ENCODE data around the gene ZNF598. TPM values are rescaled to one million over a fixed set of nuclear protein-coding genes. Genes with fewer than 3 reads are reported as not detected.

ZNF598 gene
- total and polyA plus RNA-seq, 10 of the 15 experiments (the other 5 are each of a cell fraction or from before 2014, with no cell fraction given) = 0.08 to 74.0 (median 14.4) TPM

DNA sequence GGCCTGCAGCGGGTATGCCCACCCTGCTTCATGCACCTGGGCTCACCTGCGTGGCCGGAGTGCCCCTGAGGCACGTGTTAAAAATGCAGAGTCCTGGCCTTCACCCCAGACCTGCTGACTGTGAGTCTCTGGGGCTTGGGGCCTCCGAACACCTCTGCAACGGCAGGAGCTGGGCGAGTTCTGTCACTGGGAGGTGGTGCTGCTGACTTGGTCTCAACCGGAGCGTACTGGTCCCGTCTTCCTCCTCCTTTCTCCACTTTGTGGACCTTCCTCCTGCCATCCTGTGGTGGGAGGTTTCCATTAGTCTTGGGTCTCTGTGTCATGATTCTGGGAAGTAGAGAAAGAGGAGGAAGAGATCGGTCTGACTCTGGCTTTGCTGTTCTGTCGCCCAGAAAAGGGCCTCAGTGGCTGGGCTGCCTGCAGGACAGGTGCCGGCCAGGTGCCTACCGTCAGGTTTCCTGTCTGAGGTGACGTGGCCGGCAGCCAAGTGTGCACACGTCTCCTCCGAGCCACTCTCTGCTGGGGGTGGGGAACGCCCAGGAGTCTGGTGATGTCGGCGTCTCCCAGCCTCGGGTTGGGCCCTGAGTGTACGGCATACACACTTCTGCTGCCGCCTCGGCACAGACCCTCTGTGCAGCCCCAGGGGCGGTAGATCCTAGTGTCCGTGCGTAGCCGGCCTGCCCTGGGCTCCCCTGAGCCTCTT, 45.1 kb upstream of the ZNF598 start:
- no peaks in the 10 kb centered on the region for H3K9me3 ChIP-seq (replicated peaks; ENCODE audit: control insufficient read depth, insufficient read depth, low read length)
- SMC1A ChIA-PET (ENCODE audit: uncharacterized antibody, unreplicated experiment) = no interaction called here
- in situ Hi-C loops (cut with MboI) = no loop called here
- CTCF ChIA-PET = interaction anchor here (0.5 to 1.7 kb wide), 2 partner anchors 86 to 171 kb away, joined by 3 read pairs; no protein-coding TSS in a partner anchor
- no TSS peak for BruUV-seq (replicated peaks)
- no peak overlapping the region for H2AFZ ChIP-seq (ENCODE audit: control insufficient read depth, low read depth, low read length)
- intact Hi-C loops (cut with micrococcal nuclease; ENCODE audit: unreplicated experiment) = no loop called here
- RAD21 ChIA-PET (ENCODE audit: unreplicated experiment) = no interaction called here
- no peak overlapping the region for H3K27ac ChIP-seq (ENCODE audit: control insufficient read depth, insufficient read depth)
- 84% methylated on average over 28 of the region's 29 CpGs for WGBS (ENCODE audit: insufficient coverage, insufficient replicate concordance, low lambda C conversion rate, missing lambda C conversion rate)
- no peak for TF ChIP-seq USF1 (IDR thresholded peaks at IDR 0.05; ENCODE audit: borderline replicate concordance, extremely low read length, insufficient read depth, low read depth, low read length)
- TF ChIP-seq ZNF622 (IDR thresholded peaks at IDR 0.05) = no peak
- TF ChIP-seq POLR2A (IDR thresholded peaks at IDR 0.05; ENCODE audit: low read depth, low read length) = 0 out of 2 replicates have a peak, but pooled peaks have one; percentile 14
- TF ChIP-seq BMI1 (IDR thresholded peaks at IDR 0.05; ENCODE audit: borderline replicate concordance) = no peak
- no peak overlapping the region for H3K9ac ChIP-seq (ENCODE audit: control insufficient read depth, insufficient read depth, low read length)
- FAIRE-seq (no peak), ATAC-seq (no peak), DNase-seq (ENCODE audit: low read depth, low spot score) (no peak)
- no peaks in the 10 kb centered on the region for H3K4me1 ChIP-seq (ENCODE audit: control insufficient read depth, insufficient read depth, low read length)
- H3K36me3 ChIP-seq (ENCODE audit: control insufficient read depth in 2 of 2, insufficient read depth in 2 of 2, low read length in 1 of 2) = peaks cover 2 to 10% of the 10 kb centered on the region in 2 experiments; a peak in 2 of 4 replicates
- no peaks in the 10 kb centered on the region for H3K27me3 ChIP-seq (replicated peaks in 1 of 2; ENCODE audit: control insufficient read depth in 2 of 2, insufficient read depth in 2 of 2, low read length in 1 of 2)
- H3K4me2 ChIP-seq (ENCODE audit: control insufficient read depth, insufficient read depth) = no peak overlapping the region
- POLR2A ChIA-PET = no interaction called here
- no peaks in the 10 kb centered on the region for H4K20me1 ChIP-seq (ENCODE audit: control insufficient read depth, insufficient read depth)
- H3K4me3 ChIP-seq = no peak overlapping the region
- H3K79me2 ChIP-seq (ENCODE audit: control insufficient read depth, insufficient read depth, low read length) = no peaks in the 10 kb centered on the region

DNA sequence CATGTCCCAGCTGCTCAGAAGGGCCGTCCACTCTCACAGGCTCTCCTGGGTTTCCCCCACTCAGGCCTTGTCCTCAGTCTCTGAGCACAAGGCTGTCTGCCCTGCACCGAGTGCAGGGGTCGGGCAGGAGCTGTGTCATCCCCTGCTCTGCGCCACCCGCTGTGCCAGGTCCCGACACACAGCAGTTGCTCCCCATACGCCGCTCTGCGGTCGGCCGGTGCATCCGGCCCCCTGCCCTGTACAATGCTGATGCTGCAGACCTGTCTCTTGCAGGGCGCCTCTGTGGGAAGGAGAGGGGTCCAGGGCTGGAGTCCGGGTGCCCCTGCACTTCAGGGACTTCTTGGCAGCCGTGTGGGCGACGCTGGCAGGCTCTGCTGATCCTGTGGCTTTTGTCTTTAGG, 44.3 kb upstream of the ZNF598 start:
- Histone ChIP-seq H2AFZ (ENCODE audit: control insufficient read depth, low read depth, low read length) (no peak overlapping the region), H3K9me3 (replicated peaks; ENCODE audit: control insufficient read depth, insufficient read depth, low read length) (no peaks in the 10 kb centered on the region), H3K9ac (ENCODE audit: control insufficient read depth, insufficient read depth, low read length) (no peak overlapping the region), H3K4me3 (no peak overlapping the region), H3K27ac (ENCODE audit: control insufficient read depth, insufficient read depth) (no peak overlapping the region), H4K20me1 (ENCODE audit: control insufficient read depth, insufficient read depth) (no peaks in the 10 kb centered on the region), H3K4me1 (ENCODE audit: control insufficient read depth, insufficient read depth, low read length) (no peaks in the 10 kb centered on the region), H3K79me2 (ENCODE audit: control insufficient read depth, insufficient read depth, low read length) (peaks cover under 1% of the 10 kb centered on the region; the same call in 1 of the 2 replicates), H3K27me3 (replicated peaks in 1 of 2; ENCODE audit: control insufficient read depth in 2 of 2, insufficient read depth in 2 of 2, low read length in 1 of 2) (no peaks in the 10 kb centered on the region), H3K36me3 (ENCODE audit: control insufficient read depth in 2 of 2, insufficient read depth in 2 of 2, low read length in 1 of 2) (peaks cover 2 to 10% of the 10 kb centered on the region in 2 experiments; a peak in 2 of 4 replicates), H3K4me2 (ENCODE audit: control insufficient read depth, insufficient read depth) (no peak overlapping the region)
- in situ Hi-C loops (cut with MboI) = no loop called here
- 91% methylated on average over 17 of the region's 17 CpGs for WGBS (ENCODE audit: insufficient coverage, insufficient replicate concordance, low lambda C conversion rate, missing lambda C conversion rate)
- CTCF ChIA-PET = no interaction called here
- intact Hi-C loops (cut with micrococcal nuclease; ENCODE audit: unreplicated experiment) = no loop called here
- FAIRE-seq (no peak), DNase-seq (ENCODE audit: low read depth, low spot score) (no peak), ATAC-seq (no peak)
- RAD21 ChIA-PET (ENCODE audit: unreplicated experiment) = no interaction called here
- no TSS peak for BruUV-seq (replicated peaks)
- SMC1A ChIA-PET (ENCODE audit: uncharacterized antibody, unreplicated experiment) = no interaction called here
- POLR2A ChIA-PET = no interaction called here
- TF ChIP-seq GABPA (IDR thresholded peaks at IDR 0.05; ENCODE audit: low read depth) = no peak
- TF ChIP-seq PBX3 (IDR thresholded peaks at IDR 0.05; ENCODE audit: insufficient replicate concordance, low read depth, low read length) = no peak
- no peak for TF ChIP-seq BHLHE40 (IDR thresholded peaks at IDR 0.05; ENCODE audit: borderline replicate concordance in 1 of 2, low read depth in 2 of 2, low read length in 1 of 2)
- no peak for TF ChIP-seq CBX3 (IDR thresholded peaks at IDR 0.05; ENCODE audit: borderline replicate concordance, low read depth)
- no peak for TF ChIP-seq CTCF (IDR thresholded peaks at IDR 0.05 in 2 of 3, conservative IDR thresholded peaks at IDR 0.05 in 1 of 3; ENCODE audit: control insufficient read depth in 2 of 3, extremely low read depth in 1 of 3, insufficient read depth in 1 of 3, low read depth in 3 of 3, low read length in 3 of 3)
- TF ChIP-seq PAX8 (IDR thresholded peaks at IDR 0.05) = no peak
- no peak for TF ChIP-seq STAT1 (conservative IDR thresholded peaks at IDR 0.05)
- TF ChIP-seq TARDBP (IDR thresholded peaks at IDR 0.05; ENCODE audit: borderline replicate concordance) = no peak
- no peak for TF ChIP-seq CEBPB (IDR thresholded peaks at IDR 0.05; ENCODE audit: borderline replicate concordance in 1 of 2, low read depth in 2 of 2, low read length in 2 of 2)
- no peak for TF ChIP-seq NR2C1 (IDR thresholded peaks at IDR 0.05)
